Right kidney (tissue), 1 donor: Measurements from ENCODE around the gene STK16.

Experiments used
- DNase-seq: peaks from one replicate; pipeline ENCODE4 v3.0.0-alpha.2; 2016

STK16 gene

DNA sequence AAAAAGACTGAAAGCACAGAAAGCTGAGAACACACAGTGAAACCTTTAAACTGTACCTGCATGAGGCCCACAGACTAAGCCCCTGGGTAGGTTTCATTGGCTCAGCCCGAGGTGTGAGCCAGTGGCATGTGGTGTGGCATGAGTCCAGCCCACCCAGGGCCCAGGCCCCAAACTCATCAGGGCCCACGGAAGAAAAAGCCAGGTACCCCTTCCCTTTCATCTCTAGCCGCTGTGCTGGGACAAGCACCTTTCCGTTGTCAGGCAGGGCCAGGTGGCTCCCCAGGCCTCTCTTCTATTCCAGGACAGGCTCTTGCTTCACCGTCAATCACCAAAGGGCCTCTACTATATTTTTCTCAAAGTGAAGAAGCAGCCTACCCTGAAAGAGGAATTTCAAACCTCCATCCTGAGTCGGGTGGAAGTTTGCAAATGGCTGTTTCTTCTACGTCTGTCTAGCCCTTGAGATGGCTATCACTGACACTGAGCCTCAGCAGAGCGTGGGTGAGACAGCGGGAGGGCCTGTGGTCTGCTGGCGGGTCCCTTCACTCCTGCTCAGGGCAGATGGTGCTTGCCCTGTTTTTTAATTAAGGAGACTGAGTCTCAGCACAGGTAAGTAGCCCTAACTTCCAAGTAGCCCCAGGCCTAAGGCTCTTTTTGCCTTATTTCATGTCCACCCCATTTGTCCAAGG is 42.4 kb downstream of the STK16 start:
- DNase-seq, result no peak

GRCh38 chr2:219289195-219289536 is 43.9 kb downstream of the STK16 start:
- no peak for DNase-seq

GRCh38 chr2:219289537-219290361 is 44.5 kb downstream of the STK16 start:
- peak; percentile 28 for DNase-seq

GRCh38 chr2:219290381-219291171 is 45.3 kb downstream of the STK16 start:
- DNase-seq, result no peak

- DNase-seq, result no peak
Measured at GRCh38 chr2:219291394-219291793, 46.1 kb downstream of the STK16 start.

DNA sequence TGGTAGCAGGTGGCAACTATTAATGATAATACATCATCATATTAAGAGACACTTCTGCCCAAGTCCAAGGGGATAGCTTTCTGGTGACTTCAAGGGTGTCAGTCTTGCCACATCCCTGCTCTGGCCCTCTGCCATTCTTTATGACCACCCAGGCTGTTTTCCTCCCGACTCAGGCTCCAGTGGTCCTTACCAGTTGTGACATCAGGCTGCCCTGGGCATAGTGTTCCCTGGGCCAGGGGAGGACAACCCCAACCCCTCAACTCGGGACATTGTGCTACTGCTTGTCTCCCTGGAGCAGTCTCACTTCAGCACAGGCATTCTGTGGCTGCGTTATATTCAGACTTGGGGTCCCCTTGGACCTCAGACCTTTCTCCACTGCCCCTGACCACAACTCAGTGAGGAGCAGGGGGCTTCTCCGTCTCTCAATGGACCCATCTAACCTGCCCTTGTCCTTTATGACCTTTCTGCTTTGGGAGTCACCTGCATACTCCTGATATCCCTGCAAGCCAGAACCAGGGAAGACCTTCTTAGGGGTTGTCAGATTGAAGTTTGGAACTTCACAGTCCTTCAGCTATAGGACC is 46.7 kb downstream of the STK16 start:
- DNase-seq, result no peak

GRCh38 chr2:219292616-219293015 is 47.3 kb downstream of the STK16 start:
- DNase-seq, result no peak

DNA sequence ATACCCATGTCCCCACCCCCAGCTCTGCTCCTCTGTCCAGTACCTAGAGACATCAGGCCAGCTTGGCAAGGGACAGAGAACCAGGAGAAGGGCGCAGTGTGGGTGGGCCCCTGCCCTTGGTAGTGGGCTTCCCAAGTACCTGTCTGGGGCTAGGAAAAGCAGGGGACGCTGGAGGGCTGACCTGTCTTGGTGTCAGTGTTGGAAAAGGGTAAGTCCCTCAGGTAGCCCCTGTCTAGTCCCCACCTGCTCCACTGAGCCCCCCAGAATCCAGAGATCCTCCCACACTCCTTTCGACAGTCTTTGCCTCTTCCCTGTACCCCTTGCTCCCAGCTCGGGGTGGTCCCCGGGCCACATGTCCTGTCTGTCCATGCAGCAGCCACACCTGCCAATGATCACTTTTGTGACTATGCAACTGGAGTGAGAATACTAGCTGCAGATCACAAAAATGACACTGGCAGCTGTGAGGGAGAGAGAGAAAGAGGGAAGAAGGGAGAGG is 48.5 kb downstream of the STK16 start:
- DNase-seq, result no peak

DNA sequence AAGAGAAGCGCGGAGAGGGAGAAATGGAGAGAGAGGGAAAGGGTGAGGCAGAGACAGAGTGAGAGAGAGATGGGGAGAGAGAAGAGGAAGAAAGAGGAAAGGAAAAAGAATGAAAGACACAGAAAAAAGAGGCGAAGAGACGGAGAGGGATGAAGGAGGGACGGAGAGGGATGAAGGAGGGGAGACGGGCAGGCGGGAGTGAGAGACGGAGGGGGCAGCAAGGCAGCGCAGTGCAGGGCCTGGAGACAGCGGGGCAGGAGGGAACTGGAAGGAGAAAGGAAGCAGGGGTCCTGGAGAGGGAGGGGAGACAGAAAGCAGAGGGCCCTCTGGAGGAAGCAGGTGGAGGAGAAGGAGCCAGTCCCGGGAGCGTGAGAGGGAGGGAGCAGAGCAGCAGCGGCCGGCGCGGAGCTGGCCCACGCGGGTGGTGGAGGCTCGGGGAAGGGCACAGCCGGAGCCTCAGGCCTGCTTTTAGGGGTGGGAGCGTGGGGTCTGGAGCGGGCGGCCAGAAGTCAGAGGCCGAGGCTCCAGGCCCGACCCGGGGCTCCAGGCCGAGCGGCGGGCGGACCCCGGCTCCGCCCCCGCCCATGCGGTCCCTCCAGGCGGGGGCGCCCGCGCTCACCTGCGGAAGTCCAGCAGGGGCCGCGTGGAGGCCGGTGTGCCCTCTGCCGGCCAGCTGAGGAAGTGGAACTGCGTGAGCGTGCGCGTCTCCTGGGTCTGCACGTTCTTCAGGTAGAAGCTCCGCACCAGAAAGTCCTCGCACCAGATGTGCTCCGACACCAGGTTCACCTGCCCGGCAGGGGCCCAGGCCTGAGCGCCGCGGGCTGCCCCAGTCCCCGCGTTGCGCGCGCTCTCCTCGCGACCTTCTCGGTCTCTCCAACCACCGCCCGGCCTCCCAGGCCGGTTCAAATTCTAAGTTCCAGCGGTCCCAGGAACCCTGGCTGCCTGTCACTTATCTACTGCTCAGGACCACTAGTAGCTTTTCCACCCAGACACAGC is 49.4 kb downstream of the STK16 start:
- DNase-seq, result peak; percentile 98

GRCh38 chr2:219296142-219296541 is 50.9 kb downstream of the STK16 start:
- no peak for DNase-seq

DNA sequence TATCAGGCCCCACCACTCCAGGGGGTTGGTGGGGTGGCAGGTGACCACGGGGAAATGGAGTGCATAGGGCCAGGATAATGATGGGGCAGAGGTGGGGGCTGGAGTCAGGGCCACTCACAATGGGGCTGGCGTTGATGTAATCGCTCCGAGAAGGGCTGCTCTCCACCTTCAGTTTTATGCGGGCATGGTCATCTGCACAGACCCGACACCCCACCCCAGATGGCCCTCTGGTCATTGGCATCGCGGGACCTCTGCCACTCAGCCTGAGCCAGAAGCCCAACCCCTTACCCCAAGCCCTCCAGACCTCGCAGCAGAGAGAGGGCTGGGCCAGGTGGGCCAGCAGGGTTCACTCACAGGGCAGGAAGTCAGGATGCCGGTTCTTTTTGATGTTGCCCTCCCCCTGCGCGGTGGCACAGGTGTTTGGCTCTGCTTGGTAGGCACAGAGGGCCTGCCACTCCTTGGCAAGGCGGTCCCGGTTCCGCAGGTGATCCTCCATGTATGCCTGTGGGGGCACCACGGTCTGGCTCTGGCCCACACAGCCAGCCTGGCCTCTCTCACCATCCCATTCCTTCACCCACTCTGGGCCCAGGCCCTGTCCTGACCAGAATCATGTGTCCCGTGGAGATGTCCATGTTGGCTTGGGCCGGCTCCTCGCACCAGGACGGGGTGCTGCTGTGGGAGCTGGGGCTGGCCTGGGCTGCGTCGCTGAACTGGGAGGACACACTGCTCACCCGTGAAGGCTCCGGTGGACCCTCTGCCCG is 51.5 kb downstream of the STK16 start:
- no peak for DNase-seq

- DNase-seq, result no peak
Measured at GRCh38 chr2:219297766-219298456, 52.6 kb downstream of the STK16 start.

DNA sequence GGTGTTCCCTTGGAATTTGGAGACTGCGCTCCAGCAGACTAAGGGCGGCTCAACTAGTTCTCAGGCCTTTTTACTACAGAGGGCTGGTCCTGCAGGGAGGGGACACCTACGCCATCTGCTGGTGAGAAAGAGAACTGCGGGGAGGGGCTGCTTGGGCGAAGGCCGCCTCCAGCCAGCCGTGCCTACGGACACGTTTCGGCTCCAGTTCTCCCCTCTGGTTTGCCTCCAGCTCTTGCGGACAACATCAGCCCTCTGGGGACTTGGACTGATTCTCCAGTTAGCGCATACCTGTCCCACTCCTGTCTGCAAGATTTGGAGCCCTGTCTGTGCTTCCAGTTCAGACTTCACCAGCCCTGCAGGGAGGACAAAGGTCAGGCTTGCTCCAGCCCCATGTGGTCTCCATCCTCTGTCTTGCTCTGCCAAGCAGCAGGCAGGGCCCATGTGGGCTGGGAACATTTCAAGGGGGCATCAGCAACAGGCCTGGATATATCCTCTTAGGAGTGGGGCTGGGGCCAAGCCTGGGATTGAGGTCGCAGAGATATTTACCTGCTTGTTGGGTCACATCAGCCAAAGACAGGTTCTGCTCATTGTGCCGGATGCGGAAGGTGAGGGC is 53.6 kb downstream of the STK16 start:
- DNase-seq, result peak; percentile 62

DNA sequence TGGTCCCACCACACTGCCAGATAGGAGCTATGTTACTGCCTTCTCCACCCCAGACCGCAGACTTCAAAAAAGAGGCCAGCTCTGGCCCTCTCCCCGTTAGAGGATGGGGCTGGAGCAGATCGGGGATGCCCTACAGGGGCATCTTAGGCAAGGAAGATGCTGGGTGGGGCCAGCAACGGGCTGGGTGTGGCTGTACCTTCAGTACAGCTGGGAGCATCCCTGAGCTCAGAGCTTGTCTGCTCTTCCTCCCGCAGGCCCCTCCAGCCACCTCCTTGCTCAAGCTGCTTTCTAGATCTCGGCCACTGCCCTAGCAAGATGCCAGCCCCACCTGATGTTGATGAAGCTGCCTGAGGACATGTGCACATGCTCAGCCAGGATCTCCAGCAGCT is 54.1 kb downstream of the STK16 start:
- DNase-seq, result no peak
